ENCODE results near the gene FZD7.

FZD7 gene

GRCh38 chr2:202067589-202067988 is 33.9 kb downstream of the FZD7 start:
- DNase-seq (ENCODE audit: low read depth, low spot score): no peak

- DNase-seq (ENCODE audit: low read depth, low spot score): no peak
Measured at GRCh38 chr2:202069170-202070067, 35.8 kb downstream of the FZD7 start.

- no peak for DNase-seq (ENCODE audit: low read depth, low spot score)
Measured at GRCh38 chr2:202071107-202071506, 37.5 kb downstream of the FZD7 start.

- DNase-seq (ENCODE audit: low read depth, low spot score): no peak
Measured at GRCh38 chr2:202072226-202072625, 38.6 kb downstream of the FZD7 start.

- peak; percentile 18 for DNase-seq (ENCODE audit: low read depth, low spot score)
Measured at GRCh38 chr2:202072737-202073401, 39.2 kb downstream of the FZD7 start, which contains the start of gene KIAA2012. Gene KIAA2012 (plus strand): TSS chr2:202073255. CDS start chr2:202073628, 373 bp downstream.

- DNase-seq (ENCODE audit: low read depth, low spot score): no peak
Measured at GRCh38 chr2:202074324-202074723, 40.7 kb downstream of the FZD7 start.

- no peak for DNase-seq (ENCODE audit: low read depth, low spot score)
Measured at GRCh38 chr2:202079310-202079709, 45.7 kb downstream of the FZD7 start.

GRCh38 chr2:202084265-202084664 is 50.6 kb downstream of the FZD7 start:
- peak; percentile 59 for DNase-seq (ENCODE audit: low read depth, low spot score)

Data from astrocyte of the hippocampus (primary cell).